SK-N-SH (cell line): ENCODE data around the gene WNT9B. TPM values are rescaled to one million over a fixed set of nuclear protein-coding genes. Genes with fewer than 3 reads are reported as not detected.

Source experiments
- CTCF ChIA-PET: fragments of 300-600, 350-600 bp; formaldehyde crosslinking; extraction: SDS; loops from one replicate; lab custom pipeline; 2021; lab: Yijun Ruan, JAX
- POLR2A ChIA-PET: fragments of 350-600 bp; sonication (Branson Sonifier 250); formaldehyde crosslinking; extraction: SDS; loops from one replicate; lab custom pipeline; 2020; ENCODE audit warnings: antibody characterized with exemption, inconsistent platforms; lab: Yijun Ruan, JAX
- DNase-seq: peaks from one replicate; pipeline ENCODE4 v3.0.0; 2012
- H2AFZ ChIP-seq: fragments of 200-600 bp; sonication (generic); 2 replicates; pipeline ENCODE4 v1.8.1; 2016; ENCODE audit warnings: antibody characterized with exemption, mild to moderate bottlenecking, low read depth
- H3F3A ChIP-seq: fragments of 200-600 bp; sonication (generic); replicated peaks from 2 replicates; pipeline ENCODE3; 2016; ENCODE audit warnings: antibody characterized with exemption, mild to moderate bottlenecking; ENCODE audit not compliant: insufficient read depth
- H3K27ac ChIP-seq, 2 experiments: fragments of 200-500 bp in 1 of 2; fragments of 200-600 bp in 1 of 2; sonication (Bioruptor generic) in 1 of 2; sonication (generic), shearing (Covaris generic) in 1 of 2; 2 replicates each; pipeline versions ENCODE4 v1.5.1 to v1.6.1; 2014 to 2016; ENCODE audit warnings: low read depth in 2 of 2, inconsistent platforms in 1 of 2, low read length in 1 of 2, mild to moderate bottlenecking in 1 of 2, mixed read lengths in 1 of 2
- H3K27me3 ChIP-seq: fragments of 200-600 bp; sonication (generic), shearing (Covaris generic); 2 replicates; pipeline ENCODE4 v1.6.1; 2016; ENCODE audit warnings: mixed run types; ENCODE audit not compliant: insufficient read depth
- H3K36me3 ChIP-seq, 2 experiments: fragments of 200-500 bp in 1 of 2; fragments of 200-600 bp in 1 of 2; sonication (Bioruptor generic) in 1 of 2; sonication (generic) in 1 of 2; replicated peaks in 1 of 2; 2 replicates each; pipeline versions ENCODE3 to v1.5.1; 2014 to 2016; ENCODE audit warnings: low read length in 1 of 2, mild to moderate bottlenecking in 1 of 2; ENCODE audit not compliant: insufficient read depth in 2 of 2, control insufficient read depth in 1 of 2
- H3K4me1 ChIP-seq, 2 experiments: fragments of 200-500 bp in 1 of 2; fragments of 200-600 bp in 1 of 2; sonication (Bioruptor generic) in 1 of 2; sonication (generic), shearing (Covaris generic) in 1 of 2; 2 replicates each; pipeline versions ENCODE4 v1.5.1 to v1.6.1; 2014 to 2016; ENCODE audit warnings: low read depth in 1 of 2, low read length in 1 of 2, mixed run types in 1 of 2; ENCODE audit not compliant: insufficient read depth in 2 of 2, control insufficient read depth in 1 of 2
- H3K4me2 ChIP-seq: fragments of 200-600 bp; sonication (generic), shearing (Covaris generic); 2 replicates; pipeline ENCODE4 v1.6.1; 2017; ENCODE audit warnings: mixed run types
- H3K4me3 ChIP-seq, 2 experiments: fragments of 200-500 bp in 1 of 2; fragments of 200-600 bp in 1 of 2; sonication (Bioruptor generic) in 1 of 2; sonication (generic), shearing (Covaris generic) in 1 of 2; 2 replicates each; pipeline versions ENCODE4 v1.5.1 to v1.8.1; 2014 to 2016; ENCODE audit warnings: low read depth in 2 of 2, inconsistent platforms in 1 of 2, low read length in 1 of 2, mild to moderate bottlenecking in 1 of 2, mixed read lengths in 1 of 2, moderate library complexity in 1 of 2
- H3K79me2 ChIP-seq: fragments of 200-600 bp; sonication (generic); 2 replicates; pipeline ENCODE4 v1.8.1; 2017; ENCODE audit warnings: mild to moderate bottlenecking; ENCODE audit not compliant: insufficient read depth
- H3K9ac ChIP-seq: fragments of 200-600 bp; sonication (generic); 2 replicates; pipeline ENCODE4 v1.6.1; 2017; ENCODE audit warnings: mixed run types
- H3K9me2 ChIP-seq: fragments of 200-600 bp; sonication (generic); 2 replicates; pipeline ENCODE4 v1.6.1; 2017; ENCODE audit warnings: mixed run types
- H3K9me3 ChIP-seq: fragments of 200-600 bp; sonication (generic); 2 replicates; pipeline ENCODE4 v1.6.1; 2017; ENCODE audit warnings: mixed run types, mild to moderate bottlenecking, moderate library complexity
- H4K20me1 ChIP-seq: fragments of 200-600 bp; sonication (generic); 2 replicates; pipeline ENCODE4 v1.6.1; 2017; ENCODE audit warnings: mild to moderate bottlenecking, mixed run types; ENCODE audit not compliant: insufficient read depth
- ELF1 ChIP-seq: IDR thresholded peaks from 2 replicates; pipeline ENCODE4 v1.4.0; 2012
- GABPA ChIP-seq: IDR thresholded peaks from 2 replicates; pipeline ENCODE4 v1.4.0; 2012; ENCODE audit warnings: low read depth, mild to moderate bottlenecking
- GATA2 ChIP-seq: sonication (generic); formaldehyde crosslinking; IDR thresholded peaks from 2 replicates; pipeline ENCODE4 v1.5.0; 2020; ENCODE audit warnings: mild to moderate bottlenecking, missing genetic modification reagents
- JUND ChIP-seq: IDR thresholded peaks from 2 replicates; pipeline ENCODE4 v1.4.0; 2012
- MEF2A ChIP-seq: IDR thresholded peaks from 2 replicates; pipeline ENCODE4 v1.4.0; 2012; ENCODE audit warnings: low read depth, borderline replicate concordance
- NFIC ChIP-seq: IDR thresholded peaks from 2 replicates; pipeline ENCODE4 v1.4.0; 2012; ENCODE audit warnings: borderline replicate concordance
- POLR2AphosphoS5 ChIP-seq: IDR thresholded peaks from 2 replicates; pipeline ENCODE4 v1.6.1; 2012; ENCODE audit warnings: low read depth, low read length
- RAD21 ChIP-seq: IDR thresholded peaks from 2 replicates; pipeline ENCODE4 v1.6.1; 2012; ENCODE audit warnings: mild to moderate bottlenecking, low read length
- RCOR1 ChIP-seq: fragments of 150-350 bp; IDR thresholded peaks from 2 replicates; pipeline ENCODE4 v1.6.1; 2017; ENCODE audit warnings: antibody characterized with exemption, low read length
- RFX5 ChIP-seq: IDR thresholded peaks from 2 replicates; pipeline ENCODE4 v1.6.1; 2012; ENCODE audit warnings: mild to moderate bottlenecking, improper control_type of control experiment, low read length
- RXRA ChIP-seq: IDR thresholded peaks from 2 replicates; pipeline ENCODE4 v1.4.0; 2012; ENCODE audit warnings: low read depth, mild to moderate bottlenecking, borderline replicate concordance
- SIN3A ChIP-seq: IDR thresholded peaks from 2 replicates; pipeline ENCODE4 v1.6.1; 2012; ENCODE audit warnings: low read depth, mild to moderate bottlenecking, low read length, moderate library complexity, borderline replicate concordance
- SMC3 ChIP-seq: IDR thresholded peaks from 2 replicates; pipeline ENCODE4 v1.6.1; 2012; ENCODE audit warnings: low read depth, low read length, improper control_type of control experiment
- TAF1 ChIP-seq: IDR thresholded peaks from 2 replicates; pipeline ENCODE4 v1.6.1; 2012; ENCODE audit warnings: low read depth, mild to moderate bottlenecking, low read length, moderate library complexity, borderline replicate concordance
- TCF12 ChIP-seq: IDR thresholded peaks from 2 replicates; pipeline ENCODE4 v1.4.0; 2012
- TEAD4 ChIP-seq: IDR thresholded peaks from 2 replicates; pipeline ENCODE4 v1.4.0; 2012; ENCODE audit warnings: mild to moderate bottlenecking, borderline replicate concordance; ENCODE audit not compliant: insufficient read depth
- USF1 ChIP-seq: IDR thresholded peaks from 2 replicates; pipeline ENCODE4 v1.4.0; 2012; ENCODE audit warnings: low read depth, borderline replicate concordance
- USF2 ChIP-seq: fragments of 150-350 bp; IDR thresholded peaks from 2 replicates; pipeline ENCODE4 v1.6.1; 2017; ENCODE audit warnings: antibody characterized with exemption, low read length, low read depth, borderline replicate concordance
- WGBS: methylation state at CpG from one replicate; pipeline ENCODE4 v1.1.6; 2017; ENCODE audit warnings: low lambda C conversion rate; 5-methylcytosine and 5-hydroxymethylcytosine counted together
- polyA plus RNA-seq, 3 experiments: library from polyadenylated mRNA; depleted of rRNA; stranded (reverse); fragments of >200 nt; gene quantifications; 2 replicates each; pipeline ENCODE4 v1.2.3, GENCODE V29; 2012
- TF ChIP-seq, protein P1 (sequence below): IDR thresholded peaks from 2 replicates; pipeline ENCODE4 v1.4.0; 2012; ENCODE audit warnings: low read depth
- TF ChIP-seq, protein P2 (sequence below): IDR thresholded peaks from 2 replicates; pipeline ENCODE4; 2012

WNT9B gene
- polyA plus RNA-seq, 1 of the 3 experiments (the other 2 are of a cell fraction), result not detected

GRCh38 chr17:46922804-46923635, 71.6 kb downstream of the WNT9B start, which contains the start of gene GOSR2 (continued):
- TF ChIP-seq USF2 (no peak), GATA2 (CRISPR knock-in tag) (no peak), NFIC (no peak), SIN3A (peak; percentile 90), TCF12 (no peak), USF1 (no peak), ELF1 (peak; percentile 96), RFX5 (peak; percentile 26; the same call in 1 of the 2 replicates), JUND (no peak), RCOR1 (peak; percentile 33)
- TF ChIP-seq, protein P1, sequence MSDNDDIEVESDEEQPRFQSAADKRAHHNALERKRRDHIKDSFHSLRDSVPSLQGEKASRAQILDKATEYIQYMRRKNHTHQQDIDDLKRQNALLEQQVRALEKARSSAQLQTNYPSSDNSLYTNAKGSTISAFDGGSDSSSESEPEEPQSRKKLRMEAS, result peak; percentile 94

- TF ChIP-seq TEAD4, result no peak
- TF ChIP-seq, protein P2, sequence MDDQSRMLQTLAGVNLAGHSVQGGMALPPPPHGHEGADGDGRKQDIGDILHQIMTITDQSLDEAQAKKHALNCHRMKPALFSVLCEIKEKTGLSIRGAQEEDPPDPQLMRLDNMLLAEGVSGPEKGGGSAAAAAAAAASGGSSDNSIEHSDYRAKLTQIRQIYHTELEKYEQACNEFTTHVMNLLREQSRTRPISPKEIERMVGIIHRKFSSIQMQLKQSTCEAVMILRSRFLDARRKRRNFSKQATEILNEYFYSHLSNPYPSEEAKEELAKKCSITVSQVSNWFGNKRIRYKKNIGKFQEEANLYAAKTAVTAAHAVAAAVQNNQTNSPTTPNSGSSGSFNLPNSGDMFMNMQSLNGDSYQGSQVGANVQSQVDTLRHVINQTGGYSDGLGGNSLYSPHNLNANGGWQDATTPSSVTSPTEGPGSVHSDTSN, result no peak
- TF ChIP-seq POLR2AphosphoS5, result no peak
- TF ChIP-seq SMC3, result no peak
- TF ChIP-seq RXRA, result no peak
- no peak for TF ChIP-seq ELF1
- no peak for TF ChIP-seq GABPA
- no peak for TF ChIP-seq TAF1
- TF ChIP-seq RAD21, result no peak
- TF ChIP-seq RCOR1, result no peak
- no peak for TF ChIP-seq GATA2 (CRISPR knock-in tag)
- TF ChIP-seq, protein P1, result no peak
- TF ChIP-seq MEF2A, result no peak
- TF ChIP-seq, all 33 proteins: peak for 0
- Histone ChIP-seq H3K9me2 (no peaks in the 10 kb centered on the region), H3K4me3 (no peak overlapping the region), H3K27me3 (no peaks in the 10 kb centered on the region), H3K79me2 (peaks cover 74% of the 10 kb centered on the region), H2AFZ (no peak overlapping the region), H3K4me1 (peaks cover 8 to 49% of the 10 kb centered on the region in 2 experiments; a peak in 2 of 4 replicates), H4K20me1 (peaks cover 64% of the 10 kb centered on the region), H3K27ac (no peak overlapping the region), H3K9me3 (no peaks in the 10 kb centered on the region), H3K9ac (no peak overlapping the region), H3F3A (peaks cover 9% of the 10 kb centered on the region), H3K36me3 (peaks cover 18 to 42% of the 10 kb centered on the region in 2 experiments), H3K4me2 (peak overlapping the region; percentile 3; the same call in 1 of the 2 replicates)
- POLR2A ChIA-PET, result no interaction called here
- WGBS, result 68% methylated on average over 5 of the region's 5 CpGs
- no peak for DNase-seq
- CTCF ChIA-PET, result interaction anchor here (1.4 to 6.7 kb wide), 3 partner anchors 14 to 84 kb away, joined by 4 to 49 read pairs (median 10); no protein-coding TSS in a partner anchor
Measured at GRCh38 chr17:46925185-46925868, 73.9 kb downstream of the WNT9B start.
